TTC549 (cell line): ENCODE measurements around the gene RPP25L.

Experiments
- FAIRE-seq: peaks from 2 replicates; lab custom pipeline; 2012; peaks lifted over from hg19 to GRCh38; lab: Jason Lieb, UNC

RPP25L gene

GRCh38 chr9:34637356-34638137, 25.6 kb upstream of the RPP25L start, which contains the start of gene SIGMAR1:
Gene SIGMAR1 (minus strand): TSS chr9:34637787. CDS start chr9:34637697, 90 bp downstream.
- FAIRE-seq = no peak

- FAIRE-seq = no peak
Observed at GRCh38 chr9:34636791-34637355, 25.0 kb upstream of the RPP25L start.

- no peak for FAIRE-seq
Observed at GRCh38 chr9:34635556-34635955, 23.7 kb upstream of the RPP25L start.

GRCh38 chr9:34634551-34635248, 22.8 kb upstream of the RPP25L start:
- no peak for FAIRE-seq

GRCh38 chr9:34633851-34634550, 22.1 kb upstream of the RPP25L start:
- FAIRE-seq = peak; percentile 38

GRCh38 chr9:34633166-34633565, 21.3 kb upstream of the RPP25L start:
- FAIRE-seq = no peak

- no peak for FAIRE-seq
Observed at GRCh38 chr9:34630402-34631154, 18.7 kb upstream of the RPP25L start.

- FAIRE-seq = no peak
Observed at GRCh38 chr9:34629491-34629808, 17.6 kb upstream of the RPP25L start.

- FAIRE-seq = no peak
Observed at GRCh38 chr9:34628656-34629490, 17.0 kb upstream of the RPP25L start, which contains the start of gene ARID3C. Gene ARID3C (minus strand): TSS chr9:34629066. CDS start chr9:34628014, 1,052 bp downstream.

- FAIRE-seq = no peak
Observed at GRCh38 chr9:34627716-34628655, 16.1 kb upstream of the RPP25L start.

GRCh38 chr9:34625186-34625486, 13.2 kb upstream of the RPP25L start:
- no peak for FAIRE-seq

GRCh38 chr9:34624475-34625185, 12.7 kb upstream of the RPP25L start:
- FAIRE-seq = no peak

- no peak for FAIRE-seq
Observed at GRCh38 chr9:34623374-34624235, 11.7 kb upstream of the RPP25L start.

GRCh38 chr9:34620061-34620994, 8.4 kb upstream of the RPP25L start, which contains the start of gene DCTN3:
Gene DCTN3 (minus strand): TSS chr9:34620495. CDS start chr9:34620464, 31 bp downstream.
- FAIRE-seq = peak; percentile 90

GRCh38 chr9:34615132-34615531, 3.2 kb upstream of the RPP25L start:
- no peak for FAIRE-seq

- no peak for FAIRE-seq
Observed at GRCh38 chr9:34612788-34613390, 992 bp upstream of the RPP25L start.
